HEK293 (cell line): ENCODE measurements around the gene SYT14.

Experiments
- CTCF ChIA-PET: fragments of 350-600 bp; formaldehyde crosslinking; extraction: SDS; loops from one replicate; lab custom pipeline; 2021; ENCODE audit warnings: antibody characterized with exemption; lab: Yijun Ruan, JAX
- POLR2A ChIA-PET: fragments of 300-600 bp; formaldehyde crosslinking; extraction: SDS; loops from one replicate; lab custom pipeline; 2020; ENCODE audit warnings: antibody characterized with exemption, inconsistent platforms; lab: Yijun Ruan, JAX
- H3K27ac ChIP-seq: fragments of 200-500 bp; sonication (Bioruptor generic); 2 replicates; pipeline ENCODE4 v1.5.1; 2014; ENCODE audit warnings: low read depth, low read length, control low read depth, inconsistent platforms; ENCODE audit errors: extremely low read depth
- H3K36me3 ChIP-seq, 2 experiments: fragments of 200-500 bp in 1 of 2; sonication (Bioruptor generic) in 1 of 2; 1 replicate in 1 of 2; 2 replicates in 1 of 2; pipeline ENCODE4 v1.5.1; 2014 to 2017; ENCODE audit warnings: inconsistent platforms in 2 of 2, low read length in 2 of 2; ENCODE audit not compliant: control insufficient read depth in 2 of 2, insufficient read depth in 1 of 2
- H3K4me1 ChIP-seq: fragments of 200-500 bp; sonication (Bioruptor generic); 2 replicates; pipeline ENCODE4 v1.5.1; 2014; ENCODE audit warnings: mild to moderate bottlenecking, low read length, inconsistent platforms; ENCODE audit not compliant: control insufficient read depth, insufficient read depth
- H3K4me3 ChIP-seq: 2 replicates; pipeline ENCODE4 v1.5.1; 2011; ENCODE audit warnings: low read depth, mild to moderate bottlenecking, control low read depth, low read length, moderate library complexity
- H3K9me3 ChIP-seq: fragments of 200-500 bp; sonication (Bioruptor generic); 2 replicates; pipeline ENCODE4 v1.5.1; 2014; ENCODE audit warnings: low read depth, low read length, inconsistent platforms; ENCODE audit not compliant: control insufficient read depth, insufficient read depth
- GLI2 ChIP-seq: fragments of 450-650 bp; formaldehyde crosslinking; IDR thresholded peaks from 2 replicates; pipeline ENCODE4; 2017; ENCODE audit warnings: missing biosample characterization, missing genetic modification characterization, low read depth, borderline replicate concordance
- GLIS1 ChIP-seq: fragments of 450-650 bp; formaldehyde crosslinking; IDR thresholded peaks from 2 replicates; pipeline ENCODE4 v1.5.1; 2016; ENCODE audit warnings: missing biosample characterization, missing genetic modification characterization
- ZNF146 ChIP-seq: fragments of 450-650 bp; formaldehyde crosslinking; IDR thresholded peaks from 2 replicates; pipeline ENCODE4 v1.5.1; 2016; ENCODE audit warnings: missing biosample characterization, missing genetic modification characterization
- ZNF555 ChIP-seq: fragments of 450-650 bp; formaldehyde crosslinking; conservative IDR thresholded peaks from 2 replicates; pipeline ENCODE4 v1.5.1; 2017; ENCODE audit warnings: missing biosample characterization, mild to moderate bottlenecking, missing genetic modification characterization, inconsistent platforms
- ZNF785 ChIP-seq: fragments of 450-650 bp; formaldehyde crosslinking; IDR thresholded peaks from 2 replicates; pipeline ENCODE4 v1.5.1; 2016; ENCODE audit warnings: missing biosample characterization, missing genetic modification characterization
- TF ChIP-seq, protein P1 (sequence below): fragments of 450-650 bp; formaldehyde crosslinking; IDR thresholded peaks from 2 replicates; pipeline ENCODE4 v1.5.1; 2017; ENCODE audit warnings: missing biosample characterization, mild to moderate bottlenecking, missing genetic modification characterization, moderate library complexity
- TF ChIP-seq, protein P2 (sequence below): fragments of 450-650 bp; formaldehyde crosslinking; IDR thresholded peaks from 2 replicates; pipeline ENCODE4 v1.5.1; 2017; ENCODE audit warnings: missing biosample characterization, missing genetic modification characterization

Gene SYT14

DNA sequence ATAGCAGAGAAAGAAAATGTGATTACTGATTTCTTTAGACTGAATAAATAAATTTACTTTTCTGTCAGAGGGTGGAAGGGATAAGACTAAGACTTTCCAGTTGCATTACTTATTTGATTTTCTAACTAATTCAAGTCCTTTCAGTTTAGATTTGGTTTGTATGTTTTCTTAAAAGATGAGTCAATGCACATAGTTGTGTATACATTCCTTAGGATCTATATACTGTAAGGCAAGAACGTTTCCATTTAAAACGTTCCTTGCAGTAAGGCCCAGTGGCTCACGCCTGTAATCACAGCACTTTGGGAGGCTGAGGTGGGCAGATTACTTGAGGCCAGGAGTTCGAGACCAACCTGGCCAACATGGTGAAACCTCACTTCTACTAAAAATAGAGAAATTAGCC is 280.0 kb downstream of the SYT14 start:
- H3K27ac ChIP-seq, result no peak overlapping the region
- TF ChIP-seq, protein P1, sequence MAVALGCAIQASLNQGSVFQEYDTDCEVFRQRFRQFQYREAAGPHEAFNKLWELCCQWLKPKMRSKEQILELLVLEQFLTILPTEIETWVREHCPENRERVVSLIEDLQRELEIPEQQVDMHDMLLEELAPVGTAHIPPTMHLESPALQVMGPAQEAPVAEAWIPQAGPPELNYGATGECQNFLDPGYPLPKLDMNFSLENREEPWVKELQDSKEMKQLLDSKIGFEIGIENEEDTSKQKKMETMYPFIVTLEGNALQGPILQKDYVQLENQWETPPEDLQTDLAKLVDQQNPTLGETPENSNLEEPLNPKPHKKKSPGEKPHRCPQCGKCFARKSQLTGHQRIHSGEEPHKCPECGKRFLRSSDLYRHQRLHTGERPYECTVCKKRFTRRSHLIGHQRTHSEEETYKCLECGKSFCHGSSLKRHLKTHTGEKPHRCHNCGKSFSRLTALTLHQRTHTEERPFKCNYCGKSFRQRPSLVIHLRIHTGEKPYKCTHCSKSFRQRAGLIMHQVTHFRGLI (tag by site-specific recombination), result no peak
- TF ChIP-seq ZNF785 (no peak), GLI2 (tag by site-specific recombination) (no peak), ZNF146 (tag by site-specific recombination) (no peak), GLIS1 (tag by site-specific recombination) (no peak), ZNF555 (tag by site-specific recombination) (no peak)
- TF ChIP-seq, protein P2, sequence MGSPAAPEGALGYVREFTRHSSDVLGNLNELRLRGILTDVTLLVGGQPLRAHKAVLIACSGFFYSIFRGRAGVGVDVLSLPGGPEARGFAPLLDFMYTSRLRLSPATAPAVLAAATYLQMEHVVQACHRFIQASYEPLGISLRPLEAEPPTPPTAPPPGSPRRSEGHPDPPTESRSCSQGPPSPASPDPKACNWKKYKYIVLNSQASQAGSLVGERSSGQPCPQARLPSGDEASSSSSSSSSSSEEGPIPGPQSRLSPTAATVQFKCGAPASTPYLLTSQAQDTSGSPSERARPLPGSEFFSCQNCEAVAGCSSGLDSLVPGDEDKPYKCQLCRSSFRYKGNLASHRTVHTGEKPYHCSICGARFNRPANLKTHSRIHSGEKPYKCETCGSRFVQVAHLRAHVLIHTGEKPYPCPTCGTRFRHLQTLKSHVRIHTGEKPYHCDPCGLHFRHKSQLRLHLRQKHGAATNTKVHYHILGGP, result no peak
- no peak overlapping the region for H3K4me3 ChIP-seq
- CTCF ChIA-PET, result no interaction called here
- no peaks in the 10 kb centered on the region for H3K9me3 ChIP-seq
- POLR2A ChIA-PET, result no interaction called here
- no peaks in the 10 kb centered on the region for H3K36me3 ChIP-seq
- H3K4me1 ChIP-seq, result no peaks in the 10 kb centered on the region
